ENCODE data around the gene PI4KB. TPM values are rescaled to one million over a fixed set of nuclear protein-coding genes. Genes with fewer than 3 reads are reported as not detected.
A peak's percentile ranks its signal among the peaks of the same experiment; 100 is the strongest.

The PI4KB gene
- polyA plus RNA-seq, 4 donors: 30.3 to 52.5 (median 33.8) TPM

DNA sequence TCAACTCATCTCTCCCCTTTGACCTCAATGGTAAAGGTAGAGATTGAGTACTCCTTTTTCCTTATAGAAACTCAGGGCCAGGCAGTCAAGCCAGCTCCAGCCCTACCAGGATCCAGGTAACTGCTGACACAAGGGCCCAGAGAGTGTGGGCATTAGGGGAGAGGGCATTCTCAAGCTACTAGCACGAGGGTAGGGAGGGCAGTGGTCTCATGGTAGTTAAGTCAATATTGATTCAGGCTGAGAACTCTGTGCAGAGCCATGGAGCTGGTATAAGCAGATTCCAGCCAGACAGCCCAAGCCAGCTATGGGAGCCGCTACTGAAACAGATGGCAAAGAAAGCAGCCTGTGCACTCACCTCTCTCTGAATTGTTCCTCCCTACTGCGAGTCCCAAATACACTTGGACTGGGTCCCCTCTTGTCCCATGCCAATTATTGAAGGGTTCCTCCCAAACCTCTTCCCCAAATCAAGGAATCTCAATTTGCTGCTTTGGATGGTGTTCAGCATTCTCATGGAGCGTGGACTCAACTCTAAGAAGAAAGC is 2.8 kb downstream of the PI4KB start:
- Histone ChIP-seq H3K36me3 (ENCODE audit: control insufficient read depth in 3 of 3, insufficient read depth in 2 of 3, low read depth in 1 of 3, low read length in 3 of 3) (peaks cover 0 to 40% (median 7%) of the 10 kb centered on the region in 3 donors), H3K27ac (ENCODE audit: low read depth in 1 of 3, low read length in 2 of 3) (no peak overlapping the region), H3K9me3 (ENCODE audit: control insufficient read depth in 2 of 2, insufficient read depth in 1 of 2, low read depth in 1 of 2, low read length in 1 of 2) (no peaks in the 10 kb centered on the region), H3K27me3 (ENCODE audit: control insufficient read depth in 3 of 3, insufficient read depth in 3 of 3, low read length in 3 of 3) (no peaks in the 10 kb centered on the region), H3K4me3 (ENCODE audit: low read depth in 1 of 3, low read length in 3 of 3) (no peak overlapping the region), H3K4me1 (ENCODE audit: control insufficient read depth in 3 of 3, insufficient read depth in 2 of 3, low read depth in 1 of 3, low read length in 2 of 3) (peaks cover 0 to 17% (median 4%) of the 10 kb centered on the region in 3 donors)
- 88 to 96% (median 94%) methylated on average over 4 of the region's 4 CpGs for WGBS, 3 donors
- FAIRE-seq (no peak), DNase-seq (no peak)

DNA sequence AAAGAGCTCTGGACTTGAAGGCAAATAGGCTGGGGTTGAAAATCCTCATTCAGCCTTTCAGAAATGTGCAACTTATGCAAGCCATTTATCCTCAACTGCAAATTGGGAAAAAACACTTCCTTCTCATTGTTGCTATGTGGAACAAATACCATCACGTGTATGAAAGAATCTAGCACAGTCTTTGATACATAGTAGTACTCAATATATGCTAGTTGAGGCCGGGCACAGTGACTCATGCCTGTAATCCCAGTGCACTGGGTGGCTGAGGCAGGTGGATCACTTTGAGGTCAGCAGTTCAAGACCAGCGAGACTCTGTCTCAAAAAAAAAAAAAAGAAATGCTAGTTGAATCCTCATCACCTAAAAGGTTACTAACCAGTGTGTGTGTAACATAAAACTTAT is 8.2 kb downstream of the PI4KB start:
- no peaks in the 10 kb centered on the region for H3K9me3 ChIP-seq (ENCODE audit: control insufficient read depth in 2 of 2, insufficient read depth in 1 of 2, low read depth in 1 of 2, low read length in 1 of 2)
- H3K27ac ChIP-seq (ENCODE audit: low read depth in 1 of 3, low read length in 2 of 3): no peak overlapping the region
- FAIRE-seq (no peak), DNase-seq (no peak)
- H3K27me3 ChIP-seq (ENCODE audit: control insufficient read depth in 3 of 3, insufficient read depth in 3 of 3, low read length in 3 of 3): no peaks in the 10 kb centered on the region
- WGBS, 3 donors: 59 to 71% (median 60%) methylated on average over 3 of the region's 3 CpGs
- H3K4me1 ChIP-seq (ENCODE audit: control insufficient read depth in 3 of 3, insufficient read depth in 2 of 3, low read depth in 1 of 3, low read length in 2 of 3): no peaks in the 10 kb centered on the region
- no peak overlapping the region for H3K4me3 ChIP-seq (ENCODE audit: low read depth in 1 of 3, low read length in 3 of 3)
- peaks cover 2 to 64% (median 7%) of the 10 kb centered on the region in 3 donors for H3K36me3 ChIP-seq (ENCODE audit: control insufficient read depth in 3 of 3, insufficient read depth in 2 of 3, low read depth in 1 of 3, low read length in 3 of 3)

DNA sequence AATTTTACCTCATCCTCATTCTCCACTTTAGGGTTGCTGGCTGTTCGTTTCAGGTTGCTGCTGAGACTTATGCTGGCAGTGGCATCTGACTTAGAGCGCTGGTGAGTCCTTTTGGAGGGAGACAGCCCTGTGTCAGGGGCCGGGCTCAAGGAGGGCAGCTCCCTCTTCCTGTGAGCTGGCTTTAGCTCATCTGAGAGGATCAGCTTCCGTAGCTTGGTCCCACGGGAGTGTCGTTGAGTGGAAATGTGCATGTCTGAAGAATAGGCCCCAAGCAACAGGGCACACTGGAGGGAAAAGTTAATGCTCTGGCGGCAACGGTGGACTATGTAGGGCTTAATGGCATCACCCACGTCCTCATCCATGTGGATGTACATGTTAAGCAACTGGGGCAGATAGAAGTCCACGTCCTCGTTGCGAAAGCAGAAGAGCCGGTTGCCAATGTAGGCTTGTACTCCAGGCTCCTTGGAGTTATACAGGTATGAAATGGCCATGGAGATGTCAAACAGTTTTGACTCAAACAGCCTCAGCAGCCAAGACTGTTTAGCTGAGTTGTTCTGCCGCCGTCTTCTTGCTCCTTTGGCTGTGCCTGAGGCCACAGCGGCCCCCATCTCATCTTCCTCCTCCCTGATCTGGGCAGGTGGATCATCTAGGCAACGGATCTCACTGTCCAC is 11.5 kb downstream of the PI4KB start:
- DNase-seq (no peak), FAIRE-seq (no peak)
- peaks cover 2 to 67% (median 4%) of the 10 kb centered on the region in 3 donors for H3K36me3 ChIP-seq (ENCODE audit: control insufficient read depth in 3 of 3, insufficient read depth in 2 of 3, low read depth in 1 of 3, low read length in 3 of 3)
- H3K9me3 ChIP-seq (ENCODE audit: control insufficient read depth in 2 of 2, insufficient read depth in 1 of 2, low read depth in 1 of 2, low read length in 1 of 2): no peaks in the 10 kb centered on the region
- no peaks in the 10 kb centered on the region for H3K27me3 ChIP-seq (ENCODE audit: control insufficient read depth in 3 of 3, insufficient read depth in 3 of 3, low read length in 3 of 3)
- no peak overlapping the region for H3K4me3 ChIP-seq (ENCODE audit: low read depth in 1 of 3, low read length in 3 of 3)
- H3K4me1 ChIP-seq (ENCODE audit: control insufficient read depth in 3 of 3, insufficient read depth in 2 of 3, low read depth in 1 of 3, low read length in 2 of 3): peaks cover 0 to 27% (median 5%) of the 10 kb centered on the region in 3 donors
- 91 to 95% (median 92%) methylated on average over 17 of the region's 17 CpGs for WGBS, 3 donors
- no peak overlapping the region for H3K27ac ChIP-seq (ENCODE audit: low read depth in 1 of 3, low read length in 2 of 3)

DNA sequence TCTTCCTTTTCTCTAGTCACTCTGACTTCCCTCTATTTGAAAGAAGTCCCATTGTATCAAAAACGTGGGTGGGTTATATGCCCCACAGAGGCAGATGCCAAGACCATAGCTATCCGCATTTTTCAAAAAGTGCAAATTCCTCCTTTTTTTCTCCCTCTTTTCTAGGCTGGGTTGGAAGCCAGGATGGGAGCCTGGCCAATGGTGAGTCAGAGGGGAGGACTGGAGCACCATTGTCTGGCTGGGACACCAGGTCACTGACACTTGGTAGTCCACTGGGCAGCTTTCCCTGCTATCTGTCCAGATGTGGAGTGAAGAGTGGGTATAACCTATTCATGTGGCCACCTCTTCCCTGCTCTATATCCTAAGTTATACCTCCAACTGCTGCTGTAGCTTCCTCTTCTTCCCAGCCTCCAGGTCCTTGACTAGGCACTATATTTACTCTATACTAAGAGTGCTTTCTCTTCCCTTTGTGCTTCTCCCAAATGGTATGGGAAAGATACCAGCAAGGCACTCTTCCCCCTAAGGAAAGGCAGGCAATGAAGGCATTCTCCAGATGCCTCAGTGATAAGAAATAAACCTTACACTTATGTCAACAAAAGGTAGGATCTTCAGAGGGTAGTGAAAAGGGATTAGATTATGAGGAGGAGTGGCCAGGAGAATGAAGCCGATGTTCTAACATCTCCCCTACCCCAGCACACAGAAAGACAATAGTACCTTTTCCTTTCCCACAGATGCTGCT is 12.9 kb downstream of the PI4KB start:
- no peak for DNase-seq
- Histone ChIP-seq H3K4me3 (ENCODE audit: low read depth in 1 of 3, low read length in 3 of 3) (no peak overlapping the region), H3K27me3 (ENCODE audit: control insufficient read depth in 3 of 3, insufficient read depth in 3 of 3, low read length in 3 of 3) (no peaks in the 10 kb centered on the region), H3K9me3 (ENCODE audit: control insufficient read depth in 2 of 2, insufficient read depth in 1 of 2, low read depth in 1 of 2, low read length in 1 of 2) (no peaks in the 10 kb centered on the region), H3K4me1 (ENCODE audit: control insufficient read depth in 3 of 3, insufficient read depth in 2 of 3, low read depth in 1 of 3, low read length in 2 of 3) (peaks cover 4 to 38% (median 7%) of the 10 kb centered on the region in 3 donors), H3K27ac (ENCODE audit: low read depth in 1 of 3, low read length in 2 of 3) (no peak overlapping the region), H3K36me3 (ENCODE audit: control insufficient read depth in 3 of 3, insufficient read depth in 2 of 3, low read depth in 1 of 3, low read length in 3 of 3) (peaks cover 2 to 69% (median 4%) of the 10 kb centered on the region in 3 donors)
- WGBS, 3 donors: 67 to 74% (median 70%) methylated on average over 3 of the region's 3 CpGs
- FAIRE-seq: no peak

DNA sequence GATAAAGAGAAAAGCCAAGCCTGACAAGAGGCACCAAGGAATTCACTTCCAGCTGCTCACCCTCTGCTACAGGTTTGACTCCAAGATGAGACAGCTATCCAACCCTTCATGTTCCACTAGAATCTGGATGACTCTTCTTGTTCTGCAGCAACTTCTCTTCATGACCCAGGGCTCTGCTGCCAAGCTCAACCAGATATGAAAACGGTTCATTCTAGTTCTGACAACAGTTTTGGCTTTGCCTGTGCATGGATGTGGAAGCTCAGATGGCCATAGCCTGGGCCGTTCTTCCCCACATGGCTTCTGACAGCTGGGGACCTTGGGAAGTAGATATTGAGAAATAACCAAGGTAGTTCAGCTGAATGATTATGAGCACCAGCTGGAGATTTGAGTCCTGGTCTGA is 13.7 kb downstream of the PI4KB start:
- no peak for DNase-seq
- H3K9me3 ChIP-seq (ENCODE audit: control insufficient read depth in 2 of 2, insufficient read depth in 1 of 2, low read depth in 1 of 2, low read length in 1 of 2): no peaks in the 10 kb centered on the region
- peaks cover 4 to 38% (median 7%) of the 10 kb centered on the region in 3 donors for H3K4me1 ChIP-seq (ENCODE audit: control insufficient read depth in 3 of 3, insufficient read depth in 2 of 3, low read depth in 1 of 3, low read length in 2 of 3)
- H3K36me3 ChIP-seq (ENCODE audit: control insufficient read depth in 3 of 3, insufficient read depth in 2 of 3, low read depth in 1 of 3, low read length in 3 of 3): peaks cover 2 to 71% (median 3%) of the 10 kb centered on the region in 3 donors
- 56 to 63% (median 63%) methylated on average over 2 of the region's 2 CpGs for WGBS, 3 donors
- H3K27ac ChIP-seq (ENCODE audit: low read depth in 1 of 3, low read length in 2 of 3): peak overlapping the region in 2 of 3 donors; percentile 18 to 34
- no peak for FAIRE-seq
- no peaks in the 10 kb centered on the region for H3K27me3 ChIP-seq (ENCODE audit: control insufficient read depth in 3 of 3, insufficient read depth in 3 of 3, low read length in 3 of 3)
- no peak overlapping the region for H3K4me3 ChIP-seq (ENCODE audit: low read depth in 1 of 3, low read length in 3 of 3)

DNA sequence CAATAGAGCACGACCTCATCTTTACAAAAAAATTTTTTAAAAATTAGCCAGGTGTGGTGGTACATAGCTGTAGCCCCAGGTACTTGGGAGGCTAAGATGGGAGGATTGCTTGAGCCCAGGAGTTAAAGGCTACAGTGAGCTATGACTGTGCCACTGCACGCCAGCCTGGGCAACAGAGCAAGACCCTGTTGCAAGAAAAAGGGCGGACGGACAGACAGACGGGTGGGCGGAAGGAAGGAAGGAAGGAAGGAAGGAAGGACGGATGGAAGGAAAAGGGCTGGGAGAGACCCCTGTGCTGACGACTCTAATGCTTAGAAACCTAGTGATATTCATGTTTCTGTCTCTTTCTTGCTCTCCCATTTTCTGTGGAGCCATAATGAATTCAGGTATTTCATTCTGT is 14.4 kb downstream of the PI4KB start:
- Histone ChIP-seq H3K27me3 (ENCODE audit: control insufficient read depth in 3 of 3, insufficient read depth in 3 of 3, low read length in 3 of 3) (no peaks in the 10 kb centered on the region), H3K4me1 (ENCODE audit: control insufficient read depth in 3 of 3, insufficient read depth in 2 of 3, low read depth in 1 of 3, low read length in 2 of 3) (peaks cover 4 to 38% (median 7%) of the 10 kb centered on the region in 3 donors), H3K9me3 (ENCODE audit: control insufficient read depth in 2 of 2, insufficient read depth in 1 of 2, low read depth in 1 of 2, low read length in 1 of 2) (no peaks in the 10 kb centered on the region), H3K27ac (ENCODE audit: low read depth in 1 of 3, low read length in 2 of 3) (peak overlapping the region in 2 of 3 donors; percentile 89 to 93), H3K4me3 (ENCODE audit: low read depth in 1 of 3, low read length in 3 of 3) (no peak overlapping the region), H3K36me3 (ENCODE audit: control insufficient read depth in 3 of 3, insufficient read depth in 2 of 3, low read depth in 1 of 3, low read length in 3 of 3) (peaks cover 2 to 75% (median 3%) of the 10 kb centered on the region in 3 donors)
- DNase-seq (no peak), FAIRE-seq (no peak)
- WGBS, 3 donors: 86 to 92% (median 92%) methylated on average over 8 of the region's 8 CpGs

DNA sequence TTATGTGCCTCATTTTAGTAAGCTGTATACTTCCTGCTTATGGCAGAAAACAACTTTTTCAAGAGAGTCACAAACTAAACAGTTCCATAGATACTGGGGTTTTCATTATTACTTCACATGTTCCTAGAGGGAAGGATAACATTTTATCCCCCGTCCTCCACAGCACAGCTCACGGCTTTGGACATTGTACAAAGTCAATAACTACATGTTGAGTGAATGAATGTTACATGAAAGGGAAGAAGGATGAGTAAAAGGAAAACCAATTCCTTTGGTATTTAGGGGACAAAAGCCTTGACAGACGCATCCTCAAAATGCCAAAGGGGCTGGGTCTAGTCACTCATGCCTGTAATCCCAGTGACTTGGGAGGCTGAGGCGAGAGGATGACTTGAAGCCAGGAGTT is 14.8 kb downstream of the PI4KB start:
- 89 to 91% (median 89%) methylated on average over 4 of the region's 4 CpGs for WGBS, 3 donors
- peaks cover 3 to 76% (median 5%) of the 10 kb centered on the region in 3 donors for H3K36me3 ChIP-seq (ENCODE audit: control insufficient read depth in 3 of 3, insufficient read depth in 2 of 3, low read depth in 1 of 3, low read length in 3 of 3)
- H3K9me3 ChIP-seq (ENCODE audit: control insufficient read depth in 2 of 2, insufficient read depth in 1 of 2, low read depth in 1 of 2, low read length in 1 of 2): no peaks in the 10 kb centered on the region
- FAIRE-seq (no peak), DNase-seq (no peak)
- H3K27ac ChIP-seq (ENCODE audit: low read depth in 1 of 3, low read length in 2 of 3): peak overlapping the region; percentile 89 to 93 (median 90)
- H3K4me3 ChIP-seq (ENCODE audit: low read depth in 1 of 3, low read length in 3 of 3): no peak overlapping the region
- peaks cover 4 to 38% (median 7%) of the 10 kb centered on the region in 3 donors for H3K4me1 ChIP-seq (ENCODE audit: control insufficient read depth in 3 of 3, insufficient read depth in 2 of 3, low read depth in 1 of 3, low read length in 2 of 3)
- H3K27me3 ChIP-seq (ENCODE audit: control insufficient read depth in 3 of 3, insufficient read depth in 3 of 3, low read length in 3 of 3): no peaks in the 10 kb centered on the region

DNA sequence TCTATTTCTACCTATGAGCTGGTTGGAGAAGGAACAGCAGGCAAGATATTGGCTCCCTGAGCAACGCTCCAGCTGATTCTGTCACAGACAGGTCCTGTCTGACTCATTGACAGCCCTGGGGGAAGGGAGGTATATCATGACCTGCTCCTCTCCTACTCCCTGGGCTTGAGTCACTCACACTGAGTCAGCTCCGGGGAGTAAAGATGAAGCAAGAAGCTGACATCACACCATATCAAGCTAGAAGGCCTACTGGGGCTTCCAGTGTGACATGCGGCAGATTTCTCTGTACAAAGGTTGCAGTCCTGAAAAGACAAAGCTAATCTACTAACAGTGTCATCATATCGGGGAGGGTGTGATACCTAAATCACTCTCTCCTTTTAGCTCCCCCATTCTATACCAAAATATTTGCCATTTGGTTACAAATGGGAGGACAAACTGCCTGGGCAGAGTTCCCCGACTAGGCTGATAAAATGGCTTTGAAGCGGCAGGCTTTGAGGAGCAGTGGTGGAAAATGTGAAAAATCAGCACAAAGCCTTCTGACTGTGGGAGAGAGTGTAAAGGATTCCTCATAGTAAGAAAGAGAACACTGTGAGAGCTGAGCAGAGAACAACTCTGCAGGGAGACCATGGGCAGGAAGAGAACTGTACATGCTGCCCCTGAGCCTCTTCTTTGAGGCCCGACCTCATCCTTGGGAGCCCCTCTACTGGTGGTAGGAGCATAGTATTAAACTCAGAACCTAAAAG is 15.5 kb downstream of the PI4KB start:
- no peak for FAIRE-seq
- DNase-seq: peak; percentile 94 to 99
- Histone ChIP-seq H3K27me3 (ENCODE audit: control insufficient read depth in 3 of 3, insufficient read depth in 3 of 3, low read length in 3 of 3) (no peaks in the 10 kb centered on the region), H3K4me3 (ENCODE audit: low read depth in 1 of 3, low read length in 3 of 3) (no peak overlapping the region), H3K36me3 (ENCODE audit: control insufficient read depth in 3 of 3, insufficient read depth in 2 of 3, low read depth in 1 of 3, low read length in 3 of 3) (peaks cover 3 to 74% (median 6%) of the 10 kb centered on the region in 3 donors), H3K4me1 (ENCODE audit: control insufficient read depth in 3 of 3, insufficient read depth in 2 of 3, low read depth in 1 of 3, low read length in 2 of 3) (peaks cover 4 to 38% (median 7%) of the 10 kb centered on the region in 3 donors), H3K9me3 (ENCODE audit: control insufficient read depth in 2 of 2, insufficient read depth in 1 of 2, low read depth in 1 of 2, low read length in 1 of 2) (no peaks in the 10 kb centered on the region), H3K27ac (ENCODE audit: low read depth in 1 of 3, low read length in 2 of 3) (peak overlapping the region; percentile 89 to 93 (median 90))
- 31 to 49% (median 34%) methylated on average over 7 of the region's 7 CpGs for WGBS, 3 donors
